SU-DHL-6 (cell line): ENCODE measurements around the gene CDH23.

Experiments
- H2AFZ ChIP-seq: fragments of 200-600 bp; sonication (generic); 2 replicates; pipeline ENCODE4 v1.6.1; 2014; ENCODE audit warnings: low read depth, mild to moderate bottlenecking, moderate library complexity, mixed read lengths, antibody characterized with exemption, low read length; ENCODE audit not compliant: severe bottlenecking
- H3F3A ChIP-seq: fragments of 200-600 bp; shearing (Covaris generic); 2 replicates; pipeline ENCODE4 v1.6.0; 2016; ENCODE audit warnings: antibody characterized with exemption, mild to moderate bottlenecking; ENCODE audit not compliant: insufficient read depth
- H3K27ac ChIP-seq: fragments of 200-600 bp; sonication (generic); 2 replicates; pipeline ENCODE4 v1.5.1; 2016; ENCODE audit warnings: low read depth, mild to moderate bottlenecking, low read length, moderate library complexity, mixed read lengths
- H3K27me3 ChIP-seq: fragments of 200-600 bp; sonication (generic), shearing (Covaris generic); 2 replicates; pipeline ENCODE4 v1.6.0; 2014; ENCODE audit warnings: mild to moderate bottlenecking, low read length
- H3K36me3 ChIP-seq: fragments of 200-600 bp; sonication (generic); 2 replicates; pipeline ENCODE4 v1.6.1; 2014; ENCODE audit warnings: mild to moderate bottlenecking, low read length, mixed read lengths
- H3K4me2 ChIP-seq: fragments of 300-600, 200-600 bp; shearing (Covaris generic), sonication (generic); 2 replicates; pipeline ENCODE4 v1.6.0; 2014; ENCODE audit warnings: low read length, low read depth, mild to moderate bottlenecking; ENCODE audit not compliant: poor library complexity, severe bottlenecking
- H3K4me3 ChIP-seq: fragments of 200-600 bp; sonication (generic); 2 replicates; pipeline ENCODE4 v1.5.1; 2014; ENCODE audit warnings: antibody characterized with exemption, low read length, mild to moderate bottlenecking, mixed read lengths; ENCODE audit not compliant: insufficient read depth, poor library complexity, severe bottlenecking
- H3K79me2 ChIP-seq: fragments of 200-600 bp; sonication (generic); 2 replicates; pipeline ENCODE4 v1.6.1; 2014; ENCODE audit warnings: mild to moderate bottlenecking, low read length, moderate library complexity; ENCODE audit not compliant: insufficient read depth
- H3K9ac ChIP-seq: fragments of 200-600 bp; sonication (generic); 2 replicates; pipeline ENCODE4 v1.7.0; 2014; ENCODE audit warnings: mild to moderate bottlenecking, low read length
- H3K9me2 ChIP-seq: fragments of 200-600 bp; sonication (generic); replicated peaks from 2 replicates; pipeline ENCODE4 v1.6.1; 2014; ENCODE audit warnings: low read length; ENCODE audit not compliant: insufficient read depth
- H3K9me3 ChIP-seq: fragments of 200-600 bp; sonication (generic); 2 replicates; pipeline ENCODE4 v1.6.1; 2014; ENCODE audit warnings: low read length, mixed read lengths; ENCODE audit not compliant: insufficient read depth
- H4K20me1 ChIP-seq: fragments of 200-600 bp; sonication (generic); 2 replicates; pipeline ENCODE4 v1.6.1; 2014; ENCODE audit warnings: low read depth, mild to moderate bottlenecking, antibody characterized with exemption, low read length, moderate library complexity, mixed read lengths
- EZH2phosphoT487 ChIP-seq: fragments of 200-600 bp; sonication (generic), shearing (Covaris generic); conservative IDR thresholded peaks from 2 replicates; pipeline ENCODE4 v1.6.1; 2018; ENCODE audit warnings: mild to moderate bottlenecking, antibody characterized with exemption, low read length, moderate library complexity, mixed read lengths
- TF ChIP-seq, protein P1 (sequence below): fragments of 200-600 bp; sonication (generic); IDR thresholded peaks from one replicate; pipeline ENCODE4 v1.5.1; 2017; ENCODE audit warnings: antibody characterized with exemption, mild to moderate bottlenecking, low read length, moderate library complexity; ENCODE audit not compliant: insufficient read depth, poor library complexity, severe bottlenecking

The CDH23 gene

DNA sequence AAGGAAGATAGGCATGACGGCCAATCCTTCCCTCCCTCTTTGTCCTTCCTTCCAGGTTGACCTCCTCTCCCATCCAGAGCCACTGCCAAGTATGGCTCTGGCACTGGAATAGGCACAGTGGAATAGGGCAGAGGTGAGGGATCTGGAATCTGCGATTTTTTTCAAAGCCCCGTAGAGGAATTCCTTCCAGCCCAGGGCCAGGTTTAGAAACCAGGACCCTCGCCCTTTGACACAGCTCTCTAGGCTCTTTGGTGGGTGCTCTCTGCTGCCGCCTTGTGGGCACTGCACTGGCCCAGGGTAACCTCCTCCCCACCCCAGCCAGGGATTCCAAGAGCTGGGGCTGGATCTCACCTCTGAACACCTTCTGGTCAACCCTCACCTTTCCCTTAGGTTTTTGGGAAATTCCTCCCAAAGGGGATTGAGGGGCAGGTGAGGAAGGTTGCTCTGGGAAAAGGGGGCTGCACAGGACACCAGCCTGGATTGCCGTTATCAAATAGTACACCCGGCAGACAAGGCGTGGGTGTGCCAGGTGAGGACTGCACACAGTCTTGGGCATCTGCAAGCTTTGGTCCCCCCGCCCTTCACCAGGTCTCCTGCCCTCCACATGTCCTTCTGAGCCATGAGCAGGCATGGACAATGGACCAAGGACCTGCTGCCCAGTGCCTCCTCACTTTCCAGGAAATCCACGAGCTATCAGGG is 300.1 kb downstream of the CDH23 start:
- no peak overlapping the region for H3K27ac ChIP-seq
- no peaks in the 10 kb centered on the region for H3K9me2 ChIP-seq
- TF ChIP-seq, protein P1, sequence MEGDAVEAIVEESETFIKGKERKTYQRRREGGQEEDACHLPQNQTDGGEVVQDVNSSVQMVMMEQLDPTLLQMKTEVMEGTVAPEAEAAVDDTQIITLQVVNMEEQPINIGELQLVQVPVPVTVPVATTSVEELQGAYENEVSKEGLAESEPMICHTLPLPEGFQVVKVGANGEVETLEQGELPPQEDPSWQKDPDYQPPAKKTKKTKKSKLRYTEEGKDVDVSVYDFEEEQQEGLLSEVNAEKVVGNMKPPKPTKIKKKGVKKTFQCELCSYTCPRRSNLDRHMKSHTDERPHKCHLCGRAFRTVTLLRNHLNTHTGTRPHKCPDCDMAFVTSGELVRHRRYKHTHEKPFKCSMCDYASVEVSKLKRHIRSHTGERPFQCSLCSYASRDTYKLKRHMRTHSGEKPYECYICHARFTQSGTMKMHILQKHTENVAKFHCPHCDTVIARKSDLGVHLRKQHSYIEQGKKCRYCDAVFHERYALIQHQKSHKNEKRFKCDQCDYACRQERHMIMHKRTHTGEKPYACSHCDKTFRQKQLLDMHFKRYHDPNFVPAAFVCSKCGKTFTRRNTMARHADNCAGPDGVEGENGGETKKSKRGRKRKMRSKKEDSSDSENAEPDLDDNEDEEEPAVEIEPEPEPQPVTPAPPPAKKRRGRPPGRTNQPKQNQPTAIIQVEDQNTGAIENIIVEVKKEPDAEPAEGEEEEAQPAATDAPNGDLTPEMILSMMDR = peak; percentile 94
- no peak for TF ChIP-seq EZH2phosphoT487
- H3K79me2 ChIP-seq = no peaks in the 10 kb centered on the region
- no peaks in the 10 kb centered on the region for H4K20me1 ChIP-seq
- H3F3A ChIP-seq = no peaks in the 10 kb centered on the region
- H3K9ac ChIP-seq = no peak overlapping the region
- H2AFZ ChIP-seq = no peak overlapping the region
- H3K4me3 ChIP-seq = no peak overlapping the region
- H3K9me3 ChIP-seq = no peaks in the 10 kb centered on the region
- H3K36me3 ChIP-seq = no peaks in the 10 kb centered on the region
- no peak overlapping the region for H3K4me2 ChIP-seq
- H3K27me3 ChIP-seq = no peaks in the 10 kb centered on the region

DNA sequence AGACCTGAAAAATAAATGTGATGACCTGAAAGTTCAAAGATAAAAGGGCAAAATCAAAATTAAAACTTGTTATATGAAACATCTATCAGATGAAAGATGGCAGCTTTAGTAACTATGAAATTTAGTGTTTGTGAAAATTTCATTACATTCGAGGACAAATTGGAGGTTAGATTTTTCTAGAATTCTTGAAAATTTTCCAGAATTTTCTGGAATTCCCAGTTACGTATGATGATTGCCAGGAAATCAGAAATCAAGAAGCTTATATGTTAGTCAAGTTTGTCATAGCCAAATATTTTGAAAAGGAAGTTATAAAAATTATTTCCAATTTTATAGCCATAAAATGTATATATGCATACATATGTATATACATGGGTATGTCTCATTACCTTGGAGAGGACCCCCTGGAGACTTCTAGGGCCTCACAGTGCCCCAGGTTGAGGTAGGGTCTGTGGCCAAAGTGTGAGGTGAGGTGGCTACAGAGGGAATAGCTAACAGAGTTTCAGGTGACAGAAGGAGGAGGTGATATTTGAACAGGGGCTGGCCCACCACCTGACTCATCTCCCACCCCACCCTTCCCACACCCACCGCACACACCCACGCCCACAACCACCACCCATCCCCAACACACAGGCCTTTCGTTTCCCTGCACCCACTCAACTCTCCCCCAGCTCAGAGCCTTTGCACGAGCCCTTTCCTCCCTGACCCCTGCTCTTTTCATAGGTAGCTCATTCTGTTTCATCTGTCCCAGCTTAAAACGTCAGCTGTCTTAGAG is 301.4 kb downstream of the CDH23 start:
- no peaks in the 10 kb centered on the region for H3K9me3 ChIP-seq
- H4K20me1 ChIP-seq = no peaks in the 10 kb centered on the region
- no peaks in the 10 kb centered on the region for H3K79me2 ChIP-seq
- no peak overlapping the region for H3K4me2 ChIP-seq
- H3K27ac ChIP-seq = no peak overlapping the region
- H3K9ac ChIP-seq = no peak overlapping the region
- H3F3A ChIP-seq = no peaks in the 10 kb centered on the region
- no peaks in the 10 kb centered on the region for H3K27me3 ChIP-seq
- H2AFZ ChIP-seq = no peak overlapping the region
- H3K4me3 ChIP-seq = no peak overlapping the region
- H3K36me3 ChIP-seq = no peaks in the 10 kb centered on the region
- no peaks in the 10 kb centered on the region for H3K9me2 ChIP-seq
- TF ChIP-seq, protein P1 = no peak

DNA sequence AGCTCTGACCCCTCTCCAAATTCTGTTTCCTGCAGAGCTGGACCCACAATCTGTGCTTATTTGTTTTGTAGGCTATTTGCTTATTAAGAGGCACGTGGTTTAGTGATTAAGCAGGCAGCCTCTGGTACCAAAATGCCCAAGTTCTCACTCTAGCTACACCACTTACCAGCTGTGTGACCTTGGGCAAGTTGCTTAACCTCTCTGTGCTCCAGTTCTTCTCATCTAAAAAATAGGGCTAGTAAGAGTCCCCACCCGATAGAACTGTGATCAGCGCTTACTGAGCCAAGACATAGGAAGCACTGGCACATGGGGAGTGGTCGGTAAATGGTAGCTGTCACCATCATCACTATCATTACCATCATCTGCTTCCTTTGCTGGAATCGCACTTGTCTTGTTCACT is 302.0 kb downstream of the CDH23 start:
- Histone ChIP-seq H3K36me3 (no peaks in the 10 kb centered on the region), H2AFZ (no peak overlapping the region), H3K27ac (no peak overlapping the region), H4K20me1 (no peaks in the 10 kb centered on the region), H3K9ac (no peak overlapping the region), H3K79me2 (no peaks in the 10 kb centered on the region), H3F3A (no peaks in the 10 kb centered on the region), H3K4me3 (no peak overlapping the region), H3K27me3 (no peaks in the 10 kb centered on the region), H3K4me2 (no peak overlapping the region), H3K9me2 (no peaks in the 10 kb centered on the region), H3K9me3 (no peaks in the 10 kb centered on the region)
- TF ChIP-seq, protein P1 = no peak
- TF ChIP-seq EZH2phosphoT487 = no peak
